ENCODE data around the gene ZNF236.

GRCh38 chr18:77007251-77007650 is 184.9 kb downstream of the ZNF236 start:
- TF ChIP-seq CTCF (IDR thresholded peaks at IDR 0.05): no peak
- no peak for TF ChIP-seq POLR2A (IDR thresholded peaks at IDR 0.05)
- TF ChIP-seq POLR2AphosphoS5 (IDR thresholded peaks at IDR 0.05): no peak
- no peak for TF ChIP-seq EP300 (IDR thresholded peaks at IDR 0.05)

All from stomach (tissue), 4 donors.